NCI-H748 (cell line): ENCODE measurements around the gene TSC22D1.
"Not testable (repeated sequence)": the region's sequence is repeated elsewhere in the genome, so short reads cannot be mapped to it uniquely, and the experiment has no call there.

Experiments
- DNase-seq: peaks from one replicate; lab custom pipeline; 2025; ENCODE audit not compliant: unreplicated experiment; lab: John Stamatoyannopoulos, UW

Gene TSC22D1

DNA sequence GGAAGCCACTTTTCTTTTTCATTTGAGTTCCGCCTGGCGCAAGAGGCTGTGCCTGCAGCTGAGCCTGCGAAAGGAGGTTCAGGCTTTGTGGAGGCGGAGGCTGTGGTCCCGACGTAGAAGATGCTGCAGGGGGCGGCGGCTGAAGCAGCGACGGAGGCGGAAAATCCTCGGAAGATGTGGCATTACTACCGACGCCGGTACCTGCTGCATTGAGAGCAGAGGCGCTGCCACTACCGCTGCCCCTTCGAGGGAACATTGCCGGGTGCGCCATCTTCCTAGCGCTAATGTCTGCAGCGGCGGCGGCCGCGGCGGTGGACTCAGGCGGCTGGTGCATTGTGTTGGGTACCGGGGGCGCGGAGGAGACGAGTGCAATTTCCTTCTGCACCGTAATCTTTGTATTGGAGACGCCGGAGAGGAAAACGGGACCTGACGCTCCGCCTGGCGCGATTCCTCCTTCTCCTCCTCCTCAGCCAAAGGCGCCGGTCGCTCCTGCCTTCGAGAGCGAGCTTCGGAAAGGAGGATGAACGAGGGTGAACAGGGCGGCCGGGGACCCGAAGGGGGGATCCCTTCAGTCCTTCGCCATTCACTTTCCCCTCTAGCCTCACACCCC lies at the start of gene TSC22D1:
TSS of gene TSC22D1 (minus strand) at position 590 of the 610 bp plus-strand sequence. CDS start at position 334, 256 bp downstream.
- peak; percentile 63 for DNase-seq

DNA sequence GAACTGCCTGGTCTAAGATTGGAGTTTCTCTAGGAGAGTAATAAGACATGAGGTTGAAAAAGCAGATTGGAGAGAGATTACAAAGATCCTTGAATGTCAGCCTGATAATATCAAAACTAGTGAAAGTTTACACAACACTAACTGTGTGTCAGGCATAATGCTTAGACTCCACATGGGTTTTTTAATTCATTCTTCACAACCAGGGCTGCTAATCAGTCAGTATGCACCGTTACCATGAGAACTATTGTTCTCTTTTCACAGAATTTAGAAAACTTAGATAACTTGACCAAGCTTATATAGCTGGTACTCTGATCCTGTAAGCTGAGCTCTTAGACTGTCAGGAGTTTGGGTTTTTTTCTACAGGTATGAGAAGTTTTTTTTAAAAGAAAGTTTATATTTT lies 46.6 kb upstream of the TSC22D1 start:
- no peak for DNase-seq

DNA sequence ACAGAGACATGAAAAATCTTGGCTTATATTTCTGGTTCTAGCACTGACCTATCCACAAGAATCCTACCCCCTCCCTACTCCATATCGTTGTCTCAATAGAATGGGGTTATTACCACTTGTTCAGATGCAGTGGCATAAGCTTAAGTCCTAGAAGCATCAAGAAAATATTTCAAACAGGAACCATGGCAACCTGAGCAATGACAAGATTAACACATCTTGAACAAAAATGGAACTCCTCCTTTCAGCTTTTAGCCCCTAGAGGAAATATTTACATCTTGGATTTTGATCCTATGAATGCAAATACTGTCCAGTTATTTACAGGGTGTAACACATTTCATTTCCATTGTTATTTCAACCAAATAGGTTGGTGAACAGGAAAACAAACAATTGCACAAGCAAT lies 46.1 kb upstream of the TSC22D1 start:
- DNase-seq, result no peak

DNA sequence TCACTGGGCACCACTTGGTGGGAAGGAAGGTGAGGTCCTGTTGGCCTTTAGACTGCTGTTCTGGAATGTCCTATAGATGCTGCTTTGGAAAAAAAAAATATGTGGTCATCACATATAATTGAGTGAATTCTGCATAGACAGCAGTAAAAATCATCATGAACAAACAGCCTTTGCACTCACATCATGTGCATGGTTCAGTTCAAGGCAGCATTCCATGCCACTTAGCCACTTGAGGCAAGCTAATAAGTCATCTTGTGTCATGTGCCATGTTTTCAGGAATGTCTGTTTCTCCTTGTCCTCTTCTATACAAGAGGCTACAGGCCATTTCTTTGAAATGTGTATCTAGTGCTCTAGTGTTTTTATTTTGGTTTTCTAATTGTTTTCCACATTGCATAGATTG lies 43.9 kb upstream of the TSC22D1 start:
- DNase-seq, result no peak

- DNase-seq, result no peak
Measured at GRCh38 chr13:44619651-44620050, 43.5 kb upstream of the TSC22D1 start.

DNA sequence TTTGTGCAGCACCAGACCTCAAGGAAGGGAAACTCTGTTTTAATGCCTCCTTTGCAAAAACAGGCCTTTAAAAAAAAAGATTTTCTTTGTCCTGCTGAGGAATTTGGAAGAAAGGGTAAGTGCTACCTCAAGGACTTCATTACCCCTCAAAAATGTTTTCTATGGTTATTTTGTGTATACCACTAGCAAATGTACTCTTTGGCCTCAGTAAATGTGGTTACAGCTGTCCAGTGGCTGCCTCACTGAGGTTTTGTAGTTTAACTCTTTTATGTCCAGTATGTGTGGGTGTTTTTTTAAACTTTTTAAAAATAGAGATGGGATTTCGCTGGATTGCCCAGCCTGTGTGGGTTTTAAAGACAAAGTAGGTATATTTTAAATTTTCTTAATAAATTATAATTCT lies 42.2 kb upstream of the TSC22D1 start:
- DNase-seq, result no peak

- DNase-seq, result no peak
Measured at GRCh38 chr13:44617648-44618047, 41.5 kb upstream of the TSC22D1 start.

DNA sequence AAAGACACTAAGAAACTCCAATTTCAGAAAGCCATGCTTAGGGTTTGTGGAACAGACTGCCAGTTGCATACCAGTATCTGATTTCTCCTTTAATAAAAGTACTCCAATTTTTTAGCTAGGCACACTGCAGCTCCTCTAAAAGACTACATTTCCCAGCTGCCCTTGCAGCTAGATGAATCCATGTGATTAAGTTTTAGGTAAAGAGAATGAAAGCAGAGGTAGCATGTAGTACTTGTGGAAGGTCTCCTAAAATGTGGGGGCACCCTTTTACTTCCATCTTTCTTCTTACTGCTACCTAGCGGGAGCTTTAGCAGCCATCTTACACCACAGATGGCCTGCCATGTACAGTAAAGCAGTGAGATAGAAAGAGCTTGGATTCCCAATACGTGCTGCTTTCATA lies 33.0 kb upstream of the TSC22D1 start:
- DNase-seq, result no peak

- no peak for DNase-seq
Measured at GRCh38 chr13:44605721-44606120, 29.6 kb upstream of the TSC22D1 start.

GRCh38 chr13:44605275-44605674 lies 29.1 kb upstream of the TSC22D1 start:
- no peak for DNase-seq

- no peak for DNase-seq
Measured at GRCh38 chr13:44601586-44601985, 25.5 kb upstream of the TSC22D1 start.

- not testable (repeated sequence) for DNase-seq
Measured at GRCh38 chr13:44593861-44594592, 17.9 kb upstream of the TSC22D1 start.

DNA sequence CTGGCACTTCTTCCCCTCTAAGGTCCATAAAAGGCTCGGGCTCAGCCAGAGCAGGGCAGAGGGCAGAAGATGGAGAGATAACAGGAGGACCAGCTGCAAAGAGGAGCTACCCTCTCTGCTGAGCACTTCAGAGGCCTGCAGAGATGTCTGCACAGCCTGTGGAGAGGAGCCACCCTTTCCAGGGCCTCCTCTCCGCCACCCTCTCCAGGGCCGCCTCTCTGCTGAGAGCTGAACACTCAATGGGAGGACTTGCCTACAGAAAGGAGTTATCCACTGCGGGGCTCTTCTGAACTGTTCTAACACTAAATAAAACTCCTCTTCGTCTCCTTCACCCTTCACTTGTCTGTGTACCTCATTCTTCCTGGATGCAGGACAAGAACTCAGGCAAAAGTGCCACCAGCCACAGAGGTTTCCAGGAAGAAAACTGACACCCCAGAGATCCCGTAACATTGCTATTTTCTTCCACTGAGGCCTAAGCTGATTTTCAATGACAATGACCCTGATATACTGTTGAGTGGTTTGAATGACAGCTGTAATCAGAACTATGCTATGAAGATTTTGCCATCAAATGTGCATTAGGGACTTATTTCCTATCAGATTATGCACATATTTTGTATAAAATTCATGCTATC lies 16.2 kb upstream of the TSC22D1 start:
- no peak for DNase-seq

DNA sequence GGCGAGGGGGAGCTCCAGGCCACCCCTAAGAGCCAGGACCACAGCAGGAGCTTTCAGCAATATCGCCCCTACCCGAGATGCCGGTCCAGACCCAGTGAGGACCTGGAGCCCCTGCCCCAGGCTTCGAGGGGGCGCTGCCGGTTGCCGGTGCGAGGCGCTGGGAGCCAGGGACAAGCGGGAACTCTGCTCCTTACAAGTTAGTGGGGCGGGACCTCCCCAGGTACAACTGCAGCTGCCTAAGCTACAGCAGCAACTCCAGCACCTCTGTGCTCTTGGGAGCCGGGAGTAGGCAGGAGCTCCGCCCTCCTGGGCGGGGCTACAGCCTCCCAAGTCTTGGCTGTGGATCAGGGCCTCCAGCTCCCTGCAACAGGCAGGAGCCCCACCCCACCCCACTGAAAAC lies 15.2 kb upstream of the TSC22D1 start:
- DNase-seq, result no peak

GRCh38 chr13:44583137-44583536 lies 7.0 kb upstream of the TSC22D1 start:
- DNase-seq, result no peak

DNA sequence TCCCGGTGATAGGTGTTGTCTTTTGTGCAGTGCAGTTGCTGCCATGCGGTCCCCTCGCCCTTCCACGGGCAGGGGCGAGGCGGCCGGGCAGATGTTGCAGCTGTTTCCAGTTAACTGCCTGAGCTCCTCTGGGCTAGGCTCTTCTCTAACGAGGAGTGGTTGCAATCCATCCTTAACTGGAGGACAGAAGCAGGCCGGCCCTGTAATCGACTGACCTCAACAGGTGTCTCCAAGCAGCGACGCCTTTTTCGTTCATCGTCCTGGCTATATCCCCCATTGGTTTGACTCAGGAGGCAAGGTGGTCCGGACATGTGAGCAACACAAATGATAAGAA lies 1.9 kb upstream of the TSC22D1 start:
- DNase-seq, result peak; percentile 90

DNA sequence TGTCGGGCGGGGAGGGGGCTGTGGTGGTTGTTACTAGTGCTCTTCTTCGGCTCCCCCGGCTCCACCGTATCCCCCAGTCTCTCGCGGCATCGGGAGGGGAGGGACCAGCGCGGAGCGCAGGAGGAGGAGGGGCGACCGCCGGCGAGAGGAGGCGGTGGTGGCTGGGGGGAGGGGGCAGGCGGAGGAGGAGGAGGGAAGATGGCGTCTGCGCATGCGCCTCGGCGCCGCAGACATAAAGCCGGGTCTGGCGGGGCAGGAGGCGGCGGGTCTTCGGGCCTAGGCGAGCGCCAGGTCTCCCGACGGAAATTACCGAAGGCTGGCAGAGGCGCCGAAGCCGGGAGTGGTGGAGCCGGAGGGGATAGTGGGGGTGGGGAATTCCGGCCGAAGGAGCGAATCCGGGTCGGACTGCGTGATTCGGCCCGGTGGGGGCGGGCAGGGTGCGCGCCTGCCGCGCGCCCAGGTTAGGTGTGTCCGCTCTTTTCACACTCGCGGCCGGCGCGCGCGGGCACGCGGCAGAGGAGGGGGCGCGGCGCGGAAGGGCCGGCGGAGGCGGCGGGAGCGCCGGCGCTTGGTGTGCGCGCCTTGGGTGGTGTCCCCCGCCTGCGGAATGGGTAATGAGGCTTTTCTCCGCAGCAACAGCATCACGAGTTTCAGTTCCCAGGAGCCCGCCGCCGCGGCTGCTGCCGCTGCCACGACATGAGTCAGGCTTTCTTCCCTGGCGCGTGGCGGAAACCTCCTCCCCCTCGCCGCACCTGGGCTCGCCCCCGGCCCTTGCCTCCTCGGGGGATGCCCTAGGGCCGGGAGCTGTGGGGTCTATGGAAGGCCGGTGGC lies 1.3 kb upstream of the TSC22D1 start:
- DNase-seq, result peak; percentile 98

- peak; percentile 68 for DNase-seq
Measured at GRCh38 chr13:44576351-44577235, 463 bp upstream of the TSC22D1 start.

DNA sequence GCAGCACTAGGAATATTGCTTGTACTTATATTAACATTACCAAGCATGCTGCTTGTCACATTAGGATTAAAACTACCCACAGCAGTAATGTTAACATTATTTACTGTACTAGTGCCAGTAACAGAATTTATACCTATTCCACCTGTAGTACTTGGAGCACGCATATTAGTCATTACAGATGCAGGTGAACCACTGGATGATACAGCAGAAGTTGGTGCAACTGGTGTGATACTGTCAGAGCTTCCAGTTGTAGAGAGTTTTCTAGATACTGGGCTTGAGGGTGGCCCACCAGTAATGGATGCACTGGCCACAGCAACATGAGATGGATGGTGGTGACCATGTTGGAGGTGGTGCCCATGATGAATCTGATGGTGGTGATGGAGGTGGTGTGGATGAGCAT lies 1.1 kb downstream of the TSC22D1 start:
- no peak for DNase-seq

- DNase-seq, result no peak
Measured at GRCh38 chr13:44574466-44574855, 1.7 kb downstream of the TSC22D1 start.
